CD14-positive monocyte (primary cell): ENCODE results near the gene BUB1B. TPM values are rescaled to one million over a fixed set of nuclear protein-coding genes. Genes with fewer than 3 reads are reported as not detected.
A peak's percentile ranks its signal among the peaks of the same experiment; 100 is the strongest.

Source experiments
- DNase-seq, 3 donors: peaks; one replicate each; pipeline ENCODE4 v3.0.0-alpha.2; 2011 to 2022
- H2AFZ ChIP-seq: 2 replicates; pipeline ENCODE4 v1.6.0; 2012; ENCODE audit warnings: mild to moderate bottlenecking, low read depth, low read length, inconsistent platforms; ENCODE audit not compliant: insufficient read depth, poor library complexity, severe bottlenecking
- H3K27ac ChIP-seq, 2 donors: 1 replicate in 1 of 2; 2 replicates in 1 of 2; pipeline ENCODE4 v1.5.1; 2012 to 2013; ENCODE audit warnings: low read length in 2 of 2, control low read depth in 1 of 2, inconsistent platforms in 1 of 2, low read depth in 1 of 2, mild to moderate bottlenecking in 1 of 2
- H3K27me3 ChIP-seq, 2 donors: one replicate each; pipeline versions ENCODE4 v1.6.0 to v1.6.1; 2011 to 2013; ENCODE audit warnings: low read length in 2 of 2; ENCODE audit not compliant: control insufficient read depth in 2 of 2, insufficient read depth in 2 of 2
- H3K36me3 ChIP-seq, 2 donors: replicated peaks in 1 of 2; 1 replicate in 1 of 2; 2 replicates in 1 of 2; pipeline versions ENCODE4 v1.5.1 to v1.6.1; 2012 to 2013; ENCODE audit warnings: low read length in 2 of 2, control low read depth in 1 of 2, inconsistent platforms in 1 of 2, mild to moderate bottlenecking in 1 of 2; ENCODE audit not compliant: insufficient read depth in 2 of 2, control insufficient read depth in 1 of 2
- H3K4me1 ChIP-seq, 2 donors: 1 replicate in 1 of 2; 2 replicates in 1 of 2; pipeline versions ENCODE4 v1.5.1 to v1.6.1; 2012 to 2013; ENCODE audit warnings: low read length in 2 of 2, control low read depth in 1 of 2, inconsistent platforms in 1 of 2, mild to moderate bottlenecking in 1 of 2, moderate library complexity in 1 of 2; ENCODE audit not compliant: insufficient read depth in 2 of 2, control insufficient read depth in 1 of 2
- H3K4me2 ChIP-seq: replicated peaks from 2 replicates; pipeline ENCODE3; 2012; ENCODE audit warnings: low read length, moderate library complexity, mild to moderate bottlenecking; ENCODE audit not compliant: poor library complexity, severe bottlenecking; ENCODE audit errors: extremely low read depth
- H3K4me3 ChIP-seq, 3 experiments: fragments of 200-600 bp in 1 of 3; sonication (generic) in 1 of 3; replicated peaks in 1 of 3; 1 replicate in 2 of 3; 2 replicates in 1 of 3; pipeline ENCODE4 v1.5.1; 2011 to 2013; ENCODE audit warnings: low read length in 3 of 3, mild to moderate bottlenecking in 3 of 3, control low read depth in 2 of 3, low read depth in 2 of 3, inconsistent platforms in 1 of 3, moderate library complexity in 1 of 3
- H3K79me2 ChIP-seq: 2 replicates; pipeline ENCODE4 v1.6.0; 2012; ENCODE audit warnings: mild to moderate bottlenecking, control low read depth, inconsistent platforms, low read length, moderate library complexity; ENCODE audit not compliant: insufficient read depth
- H3K9ac ChIP-seq: 2 replicates; pipeline ENCODE4 v1.6.0; 2017; ENCODE audit warnings: low read length, mild to moderate bottlenecking; ENCODE audit not compliant: insufficient read depth, poor library complexity, severe bottlenecking
- H3K9me3 ChIP-seq, 2 donors: replicated peaks in 1 of 2; 1 replicate in 1 of 2; 2 replicates in 1 of 2; pipeline versions ENCODE4 v1.5.1 to v1.6.1; 2012 to 2013; ENCODE audit warnings: low read length in 2 of 2, control low read depth in 1 of 2; ENCODE audit not compliant: control insufficient read depth in 1 of 2, insufficient read depth in 1 of 2
- H4K20me1 ChIP-seq: 2 replicates; pipeline ENCODE4 v1.6.0; 2012; ENCODE audit warnings: mild to moderate bottlenecking, low read length, control low read depth, moderate library complexity; ENCODE audit not compliant: insufficient read depth
- H3K27ac Mint-ChIP-seq, 7 donors: one replicate each; pipeline ENCODE4 v1.8.0; 2020; ENCODE audit warnings: mild to moderate bottlenecking in 7 of 7, mixed read lengths in 7 of 7, moderate library complexity in 6 of 7, inconsistent platforms in 2 of 7
- H3K27me3 Mint-ChIP-seq, 3 donors: one replicate each; pipeline ENCODE4 v1.8.0; 2021 to 2022; ENCODE audit warnings: low read depth in 3 of 3, mild to moderate bottlenecking in 3 of 3, mixed read lengths in 3 of 3, moderate library complexity in 3 of 3, inconsistent platforms in 1 of 3
- H3K36me3 Mint-ChIP-seq, 2 donors: one replicate each; pipeline ENCODE4 v1.8.0; 2020; ENCODE audit warnings: mixed read lengths in 2 of 2, inconsistent platforms in 1 of 2, mild to moderate bottlenecking in 1 of 2
- H3K4me1 Mint-ChIP-seq: one replicate; pipeline ENCODE4 v1.8.0; 2020; ENCODE audit warnings: mild to moderate bottlenecking, mixed read lengths
- H3K4me3 Mint-ChIP-seq, 2 donors: one replicate each; pipeline ENCODE4 v1.8.0; 2020; ENCODE audit warnings: mild to moderate bottlenecking in 2 of 2, mixed read lengths in 2 of 2, moderate library complexity in 1 of 2
- H3K9me3 Mint-ChIP-seq, 7 donors: one replicate each; pipeline ENCODE4 v1.8.0; 2020 to 2022; ENCODE audit warnings: mixed read lengths in 7 of 7, mild to moderate bottlenecking in 6 of 7, moderate library complexity in 6 of 7, inconsistent platforms in 2 of 7
- WGBS: methylation state at CpG from one replicate; pipeline ENCODE4 v1.1.5; 2013; ENCODE audit warnings: missing lambda C conversion rate; ENCODE audit not compliant: insufficient coverage; 5-methylcytosine and 5-hydroxymethylcytosine counted together
- intact Hi-C, 2 donors: fragments of 100-400 bp; cut with micrococcal nuclease; formaldehyde crosslinking; loops; one replicate each; pipeline versions ENCODE4 v1.15.0 to v1.15.1; 2023
- polyA plus RNA-seq, 3 donors: library from polyadenylated mRNA; depleted of rRNA in 1 of 3; unstranded in 2 of 3; stranded (reverse) in 1 of 3; fragments of 300-500 nt in 2 of 3; fragments of >200 nt in 1 of 3; fragmentation: Illumina TruSeq in 2 of 3; gene quantifications; 1 replicate in 2 of 3; 2 replicates in 1 of 3; pipeline ENCODE4 v1.2.3, GENCODE V29; 2012 to 2021
- TF ChIP-seq, protein P1 (sequence below): fragments of 200-600 bp; IDR thresholded peaks from one replicate; pipeline ENCODE4 v1.8.0; 2022; ENCODE audit warnings: antibody characterized with exemption, mild to moderate bottlenecking

The BUB1B gene
- polyA plus RNA-seq, 3 donors = 0.01 to 0.51 TPM; not detected in 1

DNA sequence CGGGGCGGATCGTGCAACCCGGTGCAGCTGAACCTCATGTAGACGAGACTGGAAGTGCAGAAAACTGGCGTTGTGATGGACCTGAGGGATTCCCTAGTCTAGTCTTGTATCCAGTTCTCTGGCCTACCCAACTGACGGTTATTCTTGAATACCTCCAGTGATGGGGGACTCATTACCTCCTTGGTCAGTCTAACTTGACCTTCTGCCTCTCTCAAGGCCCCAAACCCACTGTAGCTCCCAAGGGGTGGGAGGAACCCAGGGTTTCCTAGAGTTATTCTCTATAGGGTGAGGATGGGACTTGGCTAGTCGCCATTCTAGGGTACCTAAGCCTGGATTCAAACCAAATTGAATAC lies 89.4 kb downstream of the BUB1B start:
- DNase-seq = no peak
- intact Hi-C loops = no loop called here

DNA sequence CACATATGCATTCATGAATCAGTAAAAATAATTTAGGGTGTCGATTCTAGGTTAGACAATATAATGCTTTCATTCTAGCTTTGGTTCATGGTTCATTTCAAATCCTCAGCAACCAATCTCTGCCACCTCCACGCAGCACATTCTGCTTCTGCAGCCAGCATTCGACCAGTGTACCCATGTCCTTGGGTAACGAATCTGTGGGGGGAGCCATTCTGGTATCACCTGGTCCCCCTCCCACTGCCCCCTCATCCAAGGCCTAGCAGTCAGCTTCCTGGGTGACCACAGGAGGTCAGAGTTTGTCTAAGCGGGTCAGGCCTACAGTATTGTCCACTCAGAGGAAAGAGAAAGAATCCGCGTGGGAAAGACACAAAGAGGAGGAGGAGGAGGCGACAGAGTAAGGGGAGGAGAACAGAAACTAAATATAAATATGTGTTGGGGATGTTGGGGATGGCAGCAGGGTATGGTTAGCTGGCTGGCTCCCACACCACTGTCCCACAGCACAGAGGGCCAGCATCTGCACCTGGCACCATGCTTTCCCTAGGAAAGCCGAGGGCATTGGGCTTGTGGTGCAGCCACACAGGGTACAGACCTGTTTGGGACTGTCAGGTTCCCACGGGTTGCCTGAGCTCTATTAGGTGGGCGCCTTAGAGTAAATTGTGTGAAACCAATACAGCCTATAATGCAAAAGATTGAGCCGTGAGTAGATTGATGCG lies 90.1 kb downstream of the BUB1B start:
- H3K27ac ChIP-seq = no peak overlapping the region
- no peak overlapping the region for H3K9ac ChIP-seq
- no peaks in the 10 kb centered on the region for H3K79me2 ChIP-seq
- peaks cover 40 to 52% (median 47%) of the 10 kb centered on the region in 3 donors for H3K27me3 Mint-ChIP-seq
- peaks cover 0 to 6% of the 10 kb centered on the region in 2 donors for H3K9me3 ChIP-seq
- H3K4me1 ChIP-seq = peaks cover 10 to 15% of the 10 kb centered on the region in 2 donors
- peaks cover 6% of the 10 kb centered on the region for H3K4me1 Mint-ChIP-seq
- H3K36me3 Mint-ChIP-seq = peaks cover 4 to 6% of the 10 kb centered on the region in 2 donors
- H3K4me2 ChIP-seq = no peak overlapping the region
- H3K36me3 ChIP-seq = no peaks in the 10 kb centered on the region
- no peak overlapping the region for H3K27ac Mint-ChIP-seq
- no peak overlapping the region for H3K4me3 ChIP-seq
- H3K27me3 ChIP-seq = peaks cover 21 to 32% of the 10 kb centered on the region in 2 donors
- no peak overlapping the region for H2AFZ ChIP-seq
- intact Hi-C loops = no loop called here
- DNase-seq = no peak
- peak overlapping the region in 1 of 2 donors; percentile 69 for H3K4me3 Mint-ChIP-seq
- H3K9me3 Mint-ChIP-seq = peaks cover 0 to 5% (median 3%) of the 10 kb centered on the region in 7 donors
- no peaks in the 10 kb centered on the region for H4K20me1 ChIP-seq
- 92% methylated on average over 8 of the region's 13 CpGs for WGBS
- TF ChIP-seq, protein P1, sequence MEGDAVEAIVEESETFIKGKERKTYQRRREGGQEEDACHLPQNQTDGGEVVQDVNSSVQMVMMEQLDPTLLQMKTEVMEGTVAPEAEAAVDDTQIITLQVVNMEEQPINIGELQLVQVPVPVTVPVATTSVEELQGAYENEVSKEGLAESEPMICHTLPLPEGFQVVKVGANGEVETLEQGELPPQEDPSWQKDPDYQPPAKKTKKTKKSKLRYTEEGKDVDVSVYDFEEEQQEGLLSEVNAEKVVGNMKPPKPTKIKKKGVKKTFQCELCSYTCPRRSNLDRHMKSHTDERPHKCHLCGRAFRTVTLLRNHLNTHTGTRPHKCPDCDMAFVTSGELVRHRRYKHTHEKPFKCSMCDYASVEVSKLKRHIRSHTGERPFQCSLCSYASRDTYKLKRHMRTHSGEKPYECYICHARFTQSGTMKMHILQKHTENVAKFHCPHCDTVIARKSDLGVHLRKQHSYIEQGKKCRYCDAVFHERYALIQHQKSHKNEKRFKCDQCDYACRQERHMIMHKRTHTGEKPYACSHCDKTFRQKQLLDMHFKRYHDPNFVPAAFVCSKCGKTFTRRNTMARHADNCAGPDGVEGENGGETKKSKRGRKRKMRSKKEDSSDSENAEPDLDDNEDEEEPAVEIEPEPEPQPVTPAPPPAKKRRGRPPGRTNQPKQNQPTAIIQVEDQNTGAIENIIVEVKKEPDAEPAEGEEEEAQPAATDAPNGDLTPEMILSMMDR = no peak

More for the DNA sequence above, 89.4 kb downstream of the BUB1B start:
- Histone ChIP-seq H3K27me3 (peaks cover 21 to 32% of the 10 kb centered on the region in 2 donors), H4K20me1 (no peaks in the 10 kb centered on the region), H2AFZ (no peak overlapping the region), H3K36me3 (no peaks in the 10 kb centered on the region), H3K27ac (no peak overlapping the region), H3K9ac (no peak overlapping the region), H3K9me3 (peaks cover 0 to 6% of the 10 kb centered on the region in 2 donors), H3K79me2 (no peaks in the 10 kb centered on the region), H3K4me2 (no peak overlapping the region), H3K4me1 (peaks cover 10 to 15% of the 10 kb centered on the region in 2 donors), H3K4me3 (no peak overlapping the region)
- Mint-ChIP-seq H3K4me1 (peaks cover 6% of the 10 kb centered on the region), H3K36me3 (peaks cover 4 to 6% of the 10 kb centered on the region in 2 donors), H3K27me3 (peaks cover 38 to 52% (median 47%) of the 10 kb centered on the region in 3 donors), H3K9me3 (peaks cover 0 to 5% (median 3%) of the 10 kb centered on the region in 7 donors), H3K27ac (no peak overlapping the region), H3K4me3 (peak overlapping the region in 1 of 2 donors; percentile 51)
- WGBS = 87% methylated on average over 5 of the region's 8 CpGs
- TF ChIP-seq, protein P1 = no peak
